Large intestine (tissue), 3 donors: ENCODE measurements around the gene SULT1A4. TPM values are rescaled to one million over a fixed set of nuclear protein-coding genes. Genes with fewer than 3 reads are reported as not detected.
"Not testable (repeated sequence)": the region's sequence is repeated elsewhere in the genome, so short reads cannot be mapped to it uniquely, and the experiment has no call there.

Experiments used
- DNase-seq, 2 donors: peaks; one replicate each; pipeline versions ENCODE4 v3.0.0 to v3.0.0-alpha.2; 2013
- H3K27ac ChIP-seq: one replicate; pipeline ENCODE4 v1.5.1; 2013; ENCODE audit warnings: low read length
- H3K27me3 ChIP-seq: 2 replicates; pipeline ENCODE4 v1.6.1; 2013; ENCODE audit warnings: low read length; ENCODE audit not compliant: control insufficient read depth, insufficient read depth
- H3K36me3 ChIP-seq: 2 replicates; pipeline ENCODE4 v1.6.1; 2013; ENCODE audit warnings: low read length; ENCODE audit not compliant: control insufficient read depth, insufficient read depth
- H3K4me1 ChIP-seq: one replicate; pipeline ENCODE4 v1.6.1; 2013; ENCODE audit warnings: low read length; ENCODE audit not compliant: control insufficient read depth, insufficient read depth
- H3K4me3 ChIP-seq: one replicate; pipeline ENCODE4 v1.5.1; 2013; ENCODE audit warnings: low read length
- H3K9me3 ChIP-seq: one replicate; pipeline ENCODE4 v1.6.1; 2013; ENCODE audit warnings: mild to moderate bottlenecking, low read depth, low read length, moderate library complexity; ENCODE audit not compliant: control insufficient read depth
- WGBS: methylation state at CpG from one replicate; pipeline ENCODE4 v1.1.5; 2013; ENCODE audit warnings: low lambda C conversion rate; ENCODE audit not compliant: insufficient coverage; 5-methylcytosine and 5-hydroxymethylcytosine counted together
- polyA plus RNA-seq: library from polyadenylated mRNA; unstranded; fragments of 120-200 nt; gene quantifications from one replicate; pipeline ENCODE4 v1.2.1, GENCODE V29; 2013

The SULT1A4 gene
- polyA plus RNA-seq, 1 donor, result 203 TPM

GRCh38 chr16:29465985-29466824 is 6.5 kb downstream of the SULT1A4 start:
- no CpG with 5 or more reads among the region's 57 CpGs for WGBS
- not testable (repeated sequence) for DNase-seq, H3K36me3 ChIP-seq, H3K9me3 ChIP-seq, H3K4me1 ChIP-seq, H3K27me3 ChIP-seq, H3K4me3 ChIP-seq, H3K27ac ChIP-seq

- H3K4me1 ChIP-seq, H3K9me3 ChIP-seq, DNase-seq, H3K27me3 ChIP-seq, H3K27ac ChIP-seq, H3K36me3 ChIP-seq, H3K4me3 ChIP-seq: not testable (repeated sequence)
- no CpG with 5 or more reads among the region's 33 CpGs for WGBS
These were observed 7.2 kb downstream of the SULT1A4 start for GRCh38 chr16:29466904-29467303.

- H3K36me3 ChIP-seq, H3K4me3 ChIP-seq, H3K27me3 ChIP-seq, H3K27ac ChIP-seq, H3K9me3 ChIP-seq, DNase-seq, H3K4me1 ChIP-seq: not testable (repeated sequence)
- no CpG with 5 or more reads among the region's 10 CpGs for WGBS
These were observed 8.1 kb downstream of the SULT1A4 start for GRCh38 chr16:29467654-29468366.

- not testable (repeated sequence) for H3K36me3 ChIP-seq, H3K9me3 ChIP-seq, H3K27ac ChIP-seq, H3K4me1 ChIP-seq, H3K27me3 ChIP-seq, DNase-seq, H3K4me3 ChIP-seq
- no CpG with 5 or more reads among the region's 6 CpGs for WGBS
These were observed 9.9 kb downstream of the SULT1A4 start for GRCh38 chr16:29469660-29470059.

DNA sequence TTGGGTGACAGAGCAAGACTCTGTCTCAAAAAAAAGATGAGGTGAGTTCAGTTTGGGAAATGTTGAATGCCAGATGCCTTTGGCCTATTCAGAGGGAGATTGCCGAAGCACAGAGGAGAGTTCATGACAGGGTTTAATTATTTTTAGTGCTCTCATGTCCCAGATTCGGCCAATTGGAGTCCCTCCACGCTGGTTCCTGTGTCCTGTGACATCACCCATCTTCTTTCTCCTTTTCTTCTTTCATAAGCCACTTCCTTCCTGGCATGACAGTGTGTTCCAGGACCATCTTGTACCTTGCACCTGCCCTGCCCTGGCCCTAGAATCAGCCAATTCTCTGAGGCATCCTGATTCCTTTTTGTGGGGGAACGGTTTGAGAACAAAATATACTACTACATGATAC is 12.4 kb downstream of the SULT1A4 start:
- not testable (repeated sequence) for H3K27me3 ChIP-seq, H3K9me3 ChIP-seq, H3K4me1 ChIP-seq, H3K27ac ChIP-seq, DNase-seq, H3K36me3 ChIP-seq, H3K4me3 ChIP-seq
- no CpG with 5 or more reads among the region's 4 CpGs for WGBS

GRCh38 chr16:29482276-29482675 is 22.6 kb downstream of the SULT1A4 start:
- no CpG with 5 or more reads among the region's 12 CpGs for WGBS
- DNase-seq, H3K27me3 ChIP-seq, H3K27ac ChIP-seq, H3K4me1 ChIP-seq, H3K9me3 ChIP-seq, H3K36me3 ChIP-seq, H3K4me3 ChIP-seq: not testable (repeated sequence)

- H3K36me3 ChIP-seq, result not testable (repeated sequence)
- WGBS, result no CpG with 5 or more reads among the region's 6 CpGs
These were observed 46.6 kb downstream of the SULT1A4 start, which contains the start of gene NPIPB12 for GRCh38 chr16:29506308-29506707. TSS of gene NPIPB12 (minus strand) at chr16:29506408.

More at GRCh38 chr16:29506308-29506707, 46.6 kb downstream of the SULT1A4 start, which contains the start of gene NPIPB12:
- not testable (repeated sequence) for H3K4me1 ChIP-seq, H3K9me3 ChIP-seq, H3K27ac ChIP-seq, H3K27me3 ChIP-seq, H3K4me3 ChIP-seq, DNase-seq

Other genes starting within 250 kb of the SULT1A4 start
- gene NPIPB11, start 53.2 kb upstream of the SULT1A4 start, polyA plus RNA-seq, result 5.6 TPM
- 16.0 TPM for gene BOLA2, start 5.6 kb upstream of the SULT1A4 start, polyA plus RNA-seq
- 61.3 TPM for gene SLX1B, start 5.4 kb upstream of the SULT1A4 start, polyA plus RNA-seq
- gene NPIPB12, start 46.5 kb downstream of the SULT1A4 start, polyA plus RNA-seq, result 137 TPM
- 6.8 TPM for gene SPN, start 203.3 kb downstream of the SULT1A4 start, polyA plus RNA-seq
- gene QPRT, start 219.3 kb downstream of the SULT1A4 start, polyA plus RNA-seq, result 220 TPM